Panc1 (cell line): ENCODE data around the gene CCL22. TPM values are rescaled to one million over a fixed set of nuclear protein-coding genes. Genes with fewer than 3 reads are reported as not detected.

Source experiments
- ATAC-seq: fragments of 200-7000 bp; cut with Tn5 transposase; 2 replicates; pipeline ENCODE4 v1.9.1; 2020; ENCODE audit warnings: mild to moderate bottlenecking, moderate library complexity
- BruUV-seq: library from RNA; stranded (reverse); fragments of 400-500 nt; replicated peaks from 2 replicates; lab custom pipeline; 2021; lab: Mats Ljungman, UMichigan
- CTCF ChIA-PET: fragments of 300-600 bp; sonication (Branson Sonifier 250); formaldehyde crosslinking; loops from one replicate; lab custom pipeline; 2022; ENCODE audit warnings: antibody characterized with exemption; lab: Charles Lee
- POLR2A ChIA-PET: fragments of 300-600 bp; sonication (Branson Sonifier 250); formaldehyde crosslinking; loops from one replicate; lab custom pipeline; 2022; ENCODE audit warnings: antibody characterized with exemption; lab: Charles Lee
- DNase-seq: peaks from one replicate; pipeline ENCODE4 v3.0.0-alpha.2; 2010; ENCODE audit warnings: low read depth, low spot score
- H3K27ac ChIP-seq: 2 replicates; pipeline ENCODE4 v1.5.1; 2011; ENCODE audit warnings: mild to moderate bottlenecking, low read length, inconsistent platforms
- H3K27me3 ChIP-seq: fragments of 200-500 bp; sonication (Bioruptor generic); 2 replicates; pipeline ENCODE4 v1.6.0; 2014; ENCODE audit warnings: low read length, inconsistent platforms; ENCODE audit not compliant: control insufficient read depth, insufficient read depth
- H3K36me3 ChIP-seq: fragments of 200-500 bp; sonication (Bioruptor generic); 2 replicates; pipeline ENCODE4 v1.5.1; 2014; ENCODE audit warnings: inconsistent platforms, mild to moderate bottlenecking, low read length, moderate library complexity; ENCODE audit not compliant: control insufficient read depth, insufficient read depth
- H3K4me1 ChIP-seq: 2 replicates; pipeline ENCODE4 v1.5.1; 2011; ENCODE audit warnings: inconsistent platforms, mild to moderate bottlenecking, low read length, moderate library complexity; ENCODE audit not compliant: control insufficient read depth, insufficient read depth
- H3K4me3 ChIP-seq, 2 experiments: 2 replicates each; pipeline ENCODE4 v1.5.1; 2011 to 2012; ENCODE audit warnings: low read depth in 2 of 2, low read length in 2 of 2, mild to moderate bottlenecking in 2 of 2, inconsistent platforms in 1 of 2, moderate library complexity in 1 of 2
- H3K9me3 ChIP-seq: fragments of 200-500 bp; sonication (Bioruptor generic); 2 replicates; pipeline ENCODE4 v1.5.1; 2014; ENCODE audit warnings: low read depth, mild to moderate bottlenecking, inconsistent platforms, low read length, moderate library complexity; ENCODE audit not compliant: control insufficient read depth, insufficient read depth
- CTCF ChIP-seq: fragments of 450-650 bp; IDR thresholded peaks from 2 replicates; pipeline ENCODE4 v1.5.1; 2017; ENCODE audit warnings: mild to moderate bottlenecking
- POLR2AphosphoS5 ChIP-seq: IDR thresholded peaks from 2 replicates; pipeline ENCODE4 v1.6.1; 2012; ENCODE audit warnings: mild to moderate bottlenecking, low read depth, low read length, moderate library complexity
- REST ChIP-seq, 2 experiments: IDR thresholded peaks; 2 replicates each; pipeline ENCODE4 v1.6.1; 2011 to 2012; ENCODE audit warnings: low read depth in 2 of 2, control low read depth in 1 of 2, low read length in 1 of 2, mild to moderate bottlenecking in 1 of 2, moderate library complexity in 1 of 2; ENCODE audit not compliant: insufficient read depth in 1 of 2
- SIN3A ChIP-seq: IDR thresholded peaks from 2 replicates; pipeline ENCODE4 v1.6.1; 2012; ENCODE audit warnings: low read depth, mild to moderate bottlenecking, low read length, moderate library complexity, borderline replicate concordance; ENCODE audit not compliant: insufficient read depth
- TCF7L2 ChIP-seq: IDR thresholded peaks from 2 replicates; pipeline ENCODE4 v1.6.1; 2011; ENCODE audit warnings: mild to moderate bottlenecking, low read depth, low read length, inconsistent platforms
- in situ Hi-C: cut with HindIII; loops from 2 replicates; pipeline ENCODE4 v1.10.0; 2016; ENCODE audit warnings: low sequenced_read_pairs, low pct_unique_long_range_greater_than_20kb
- intact Hi-C: fragments of 100-400 bp; cut with micrococcal nuclease; formaldehyde crosslinking; loops from one replicate; pipeline ENCODE4 v1.10.0; 2022; ENCODE audit not compliant: unreplicated experiment
- total RNA-seq: library from RNA; stranded (reverse); gene quantifications from one replicate; pipeline ENCODE4 v1.2.1, GENCODE V29; 2021; ENCODE audit not compliant: unreplicated experiment

CCL22 gene
- total RNA-seq, 1 experiment from 2014 or later: 0.39 TPM

- H3K9me3 ChIP-seq: no peaks in the 10 kb centered on the region
- TF ChIP-seq SIN3A (no peak), TCF7L2 (no peak), CTCF (no peak), POLR2AphosphoS5 (no peak), REST (IDR thresholded peaks at IDR 0.05; ENCODE audit: insufficient read depth in 1 of 2, low read depth in 2 of 2, low read length in 1 of 2) (no peak)
- H3K27me3 ChIP-seq: no peaks in the 10 kb centered on the region
- DNase-seq (no peak), ATAC-seq (no peak)
- no TSS peak for BruUV-seq
- in situ Hi-C loops: no loop called here
- H3K36me3 ChIP-seq: no peaks in the 10 kb centered on the region
- ChIA-PET POLR2A (no interaction called here), CTCF (no interaction called here)
- H3K4me1 ChIP-seq: no peaks in the 10 kb centered on the region
- no peak overlapping the region for H3K4me3 ChIP-seq
- H3K27ac ChIP-seq: no peak overlapping the region
- intact Hi-C loops: no loop called here
Observed at GRCh38 chr16:57405097-57405496, 46.5 kb downstream of the CCL22 start.

- no peaks in the 10 kb centered on the region for H3K27me3 ChIP-seq
- intact Hi-C loops: no loop called here
- TF ChIP-seq REST (IDR thresholded peaks at IDR 0.05; ENCODE audit: insufficient read depth in 1 of 2, low read depth in 2 of 2, low read length in 1 of 2) (no peak), SIN3A (no peak), TCF7L2 (no peak), POLR2AphosphoS5 (no peak), CTCF (no peak)
- H3K36me3 ChIP-seq: no peaks in the 10 kb centered on the region
- H3K4me1 ChIP-seq: no peaks in the 10 kb centered on the region
- no peak overlapping the region for H3K4me3 ChIP-seq
- ChIA-PET POLR2A (no interaction called here), CTCF (no interaction called here)
- in situ Hi-C loops: no loop called here
- no TSS peak for BruUV-seq
- H3K27ac ChIP-seq: no peak overlapping the region
- DNase-seq (no peak), ATAC-seq (no peak)
- no peaks in the 10 kb centered on the region for H3K9me3 ChIP-seq
Observed at GRCh38 chr16:57406881-57407280, 48.3 kb downstream of the CCL22 start.
